PC-9 (cell line): Measurements from ENCODE around the gene CCDC181. TPM values are rescaled to one million over a fixed set of nuclear protein-coding genes. Genes with fewer than 3 reads are reported as not detected.

Source experiments
- BruUV-seq: library from RNA; stranded (reverse); fragments of 400-500 nt; replicated peaks from 2 replicates; lab custom pipeline; 2021; lab: Mats Ljungman, UMichigan
- CTCF ChIA-PET: fragments of 300-600 bp; sonication (Branson Sonifier 250); formaldehyde crosslinking; loops from one replicate; lab custom pipeline; 2022; ENCODE audit warnings: antibody characterized with exemption; lab: Charles Lee
- POLR2A ChIA-PET: fragments of 300-600 bp; sonication (Branson Sonifier 250); formaldehyde crosslinking; loops from one replicate; lab custom pipeline; 2022; ENCODE audit warnings: antibody characterized with exemption; ENCODE audit not compliant: unreplicated experiment; lab: Charles Lee
- DNase-seq, 2 experiments: peaks; one replicate each; pipeline versions ENCODE4 v3.0.0 to v3.0.0-alpha.2; 2015 to 2022; ENCODE audit warnings: mixed read lengths in 1 of 2
- H2AFZ ChIP-seq: fragments of 200-600 bp; sonication (generic); 2 replicates; pipeline ENCODE4 v1.8.1; 2017; ENCODE audit warnings: antibody characterized with exemption
- H3F3A ChIP-seq: fragments of 200-600 bp; sonication (generic); 2 replicates; pipeline ENCODE4 v1.8.1; 2017; ENCODE audit warnings: antibody characterized with exemption, mild to moderate bottlenecking, low read depth; ENCODE audit not compliant: insufficient read depth
- H3K27ac ChIP-seq: fragments of 200-600 bp; sonication (generic); 2 replicates; pipeline ENCODE4 v1.6.1; 2016; ENCODE audit warnings: mixed run types
- H3K27me3 ChIP-seq: fragments of 200-600 bp; sonication (generic); 2 replicates; pipeline ENCODE4 v1.6.1; 2016; ENCODE audit warnings: low read depth, mixed run types; ENCODE audit not compliant: insufficient read depth
- H3K36me3 ChIP-seq: fragments of 200-600 bp; sonication (generic); 2 replicates; pipeline ENCODE4 v1.6.1; 2016; ENCODE audit warnings: low read depth, mixed run types
- H3K4me1 ChIP-seq: fragments of 200-600 bp; sonication (generic); replicated peaks from 2 replicates; pipeline ENCODE4 v1.6.1; 2016; ENCODE audit warnings: mixed run types; ENCODE audit not compliant: insufficient read depth
- H3K4me2 ChIP-seq: fragments of 200-600 bp; sonication (generic); 2 replicates; pipeline ENCODE4 v1.6.1; 2017; ENCODE audit warnings: mixed run types
- H3K4me3 ChIP-seq: fragments of 200-600 bp; sonication (generic); 2 replicates; pipeline ENCODE4 v1.6.1; 2016; ENCODE audit warnings: mixed run types
- H3K79me2 ChIP-seq: fragments of 200-600 bp; sonication (generic); 2 replicates; pipeline ENCODE4 v1.6.1; 2017; ENCODE audit warnings: low read depth, mixed run types
- H3K9me2 ChIP-seq: fragments of 200-600 bp; sonication (generic); 2 replicates; pipeline ENCODE4 v1.8.1; 2017; ENCODE audit warnings: mild to moderate bottlenecking; ENCODE audit not compliant: insufficient read depth
- H3K9me3 ChIP-seq: fragments of 200-600 bp; sonication (generic); 2 replicates; pipeline ENCODE4 v1.8.1; 2016; ENCODE audit warnings: low read depth; ENCODE audit not compliant: insufficient read depth
- H4K20me1 ChIP-seq: fragments of 200-600 bp; sonication (generic); 2 replicates; pipeline ENCODE4 v1.8.1; 2017; ENCODE audit not compliant: insufficient read depth
- CTCF ChIP-seq: fragments of 200-600 bp; sonication (generic); conservative IDR thresholded peaks from 2 replicates; pipeline ENCODE4 v1.6.1; 2017; ENCODE audit warnings: mixed run types, antibody characterized with exemption, mild to moderate bottlenecking, moderate library complexity
- EZH2 ChIP-seq: fragments of 200-600 bp; sonication (generic); IDR thresholded peaks from 2 replicates; pipeline ENCODE4 v1.8.0; 2017; ENCODE audit warnings: antibody characterized with exemption, low read depth
- intact Hi-C: fragments of 100-400 bp; cut with micrococcal nuclease; formaldehyde crosslinking; loops from one replicate; pipeline ENCODE4 v1.10.0; 2022; ENCODE audit not compliant: unreplicated experiment
- total RNA-seq: library from RNA; stranded (reverse); gene quantifications from 2 replicates; pipeline ENCODE4 v1.2.3, GENCODE V29; 2021

Gene CCDC181
- total RNA-seq, 1 experiment from 2014 or later, result 0.37 TPM

- Histone ChIP-seq H3K79me2 (peaks cover 26% of the 10 kb centered on the region), H2AFZ (peak overlapping the region; percentile 90), H3F3A (peaks cover 21% of the 10 kb centered on the region; the same call in 1 of the 2 replicates), H4K20me1 (no peaks in the 10 kb centered on the region), H3K9me2 (no peaks in the 10 kb centered on the region), H3K27me3 (no peaks in the 10 kb centered on the region), H3K4me1 (peaks cover 34% of the 10 kb centered on the region), H3K4me2 (peak overlapping the region; percentile 96), H3K9me3 (peaks cover 9% of the 10 kb centered on the region), H3K27ac (peak overlapping the region; percentile 83), H3K4me3 (peak overlapping the region; percentile 93), H3K36me3 (peaks cover 24% of the 10 kb centered on the region)
- TSS peak; percentile 61 for BruUV-seq
- POLR2A ChIA-PET, result no interaction called here
- intact Hi-C loops, result loop anchor here (5.0 kb wide), 2 partner anchors 119 to 261 kb away; partner anchors contain the start of genes ATP1B1 and SLC19A2
- TF ChIP-seq EZH2, result no peak
- no peak for TF ChIP-seq CTCF
- CTCF ChIA-PET, result interaction anchor here (0.6 to 1.2 kb wide), 3 partner anchors 19 to 765 kb away, joined by 3 to 5 read pairs (median 4); no protein-coding TSS in a partner anchor
- no peak for DNase-seq
Measured at GRCh38 chr1:169368406-169368769, 58.9 kb downstream of the CCDC181 start.

GRCh38 chr1:169367686-169368405, 59.4 kb downstream of the CCDC181 start, which contains the start of the genes BLZF1 and NME7:
BLZF1 (plus strand) TSS chr1:169368195; CDS start chr1:169369523, 1,328 bp downstream.
NME7 (minus strand) TSS chr1:169367797; CDS start chr1:169367710, 87 bp downstream.
- peaks cover 26% of the 10 kb centered on the region for H3K79me2 ChIP-seq
- no TSS peak for BruUV-seq

More at GRCh38 chr1:169367686-169368405, 59.4 kb downstream of the CCDC181 start, which contains the start of the genes BLZF1 and NME7:
- Histone ChIP-seq H3K9me2 (no peaks in the 10 kb centered on the region), H3K36me3 (peaks cover 18% of the 10 kb centered on the region), H3F3A (peaks cover 23% of the 10 kb centered on the region; the same call in 1 of the 2 replicates), H2AFZ (peak within 1 kb of the TSS; percentile 90), H3K4me3 (peak within 1 kb of the TSS; percentile 93), H4K20me1 (no peaks in the 10 kb centered on the region), H3K27me3 (no peaks in the 10 kb centered on the region), H3K4me2 (peak within 1 kb of the TSS; percentile 96), H3K4me1 (peaks cover 40% of the 10 kb centered on the region), H3K27ac (peak within 1 kb of the TSS; percentile 83), H3K9me3 (peaks cover 9% of the 10 kb centered on the region)
- peak; percentile 92 to 95 for DNase-seq
- ChIA-PET CTCF (interaction anchor here (0.7 to 1.2 kb wide), 2 partner anchors 19 to 765 kb away, joined by 4 to 5 read pairs; no protein-coding TSS in a partner anchor), POLR2A (interaction anchor here (0.5 to 0.7 kb wide), 3 partner anchors 8 to 809 kb away, joined by 3 to 5 read pairs (median 5); no protein-coding TSS in a partner anchor)
- TF ChIP-seq EZH2, result no peak
- no peak for TF ChIP-seq CTCF
- intact Hi-C loops, result loop anchor here (5.0 kb wide), 2 partner anchors 119 to 261 kb away; partner anchors contain the start of genes ATP1B1 and SLC19A2
